SKM-1 (cell line): Measurements from ENCODE around the gene KIAA1671.

Experiments used
- DNase-seq: peaks from one replicate; lab custom pipeline; 2025; ENCODE audit not compliant: unreplicated experiment; lab: John Stamatoyannopoulos, UW

Gene KIAA1671

DNA sequence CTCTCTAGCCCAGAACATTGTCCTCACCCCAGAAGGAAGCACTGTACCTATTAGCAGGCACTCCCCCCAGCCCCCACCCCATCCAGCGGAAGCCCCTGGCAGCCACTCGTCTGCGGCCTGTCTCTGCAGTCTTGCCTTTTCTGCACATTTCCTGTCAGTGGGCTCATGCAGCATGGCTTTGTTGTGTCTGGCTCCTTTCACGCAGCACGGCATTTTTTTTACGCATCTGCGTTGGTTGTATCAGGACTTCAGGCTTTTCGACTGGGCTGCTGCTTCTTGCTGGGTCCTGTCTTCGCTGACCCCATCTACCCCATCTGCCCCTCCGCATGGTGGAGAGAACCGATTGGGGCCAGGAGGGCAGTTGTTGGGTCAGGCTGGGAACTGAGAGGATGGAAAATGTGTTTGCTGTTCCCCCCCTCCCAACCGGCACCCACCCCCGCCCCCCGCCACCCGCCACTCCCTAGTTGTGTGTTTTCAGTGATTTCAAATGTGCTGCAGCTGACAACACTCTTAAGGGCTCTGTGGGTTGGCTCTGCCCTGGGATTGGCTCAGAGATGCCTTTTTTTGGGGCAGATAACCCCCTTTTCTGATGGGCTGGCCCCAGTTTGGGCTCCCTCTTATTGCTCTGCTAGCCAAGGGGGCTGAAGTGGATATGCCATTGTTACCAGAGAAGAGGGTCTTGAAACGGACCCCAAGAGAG is 110.0 kb downstream of the KIAA1671 start:
- DNase-seq, result no peak

DNA sequence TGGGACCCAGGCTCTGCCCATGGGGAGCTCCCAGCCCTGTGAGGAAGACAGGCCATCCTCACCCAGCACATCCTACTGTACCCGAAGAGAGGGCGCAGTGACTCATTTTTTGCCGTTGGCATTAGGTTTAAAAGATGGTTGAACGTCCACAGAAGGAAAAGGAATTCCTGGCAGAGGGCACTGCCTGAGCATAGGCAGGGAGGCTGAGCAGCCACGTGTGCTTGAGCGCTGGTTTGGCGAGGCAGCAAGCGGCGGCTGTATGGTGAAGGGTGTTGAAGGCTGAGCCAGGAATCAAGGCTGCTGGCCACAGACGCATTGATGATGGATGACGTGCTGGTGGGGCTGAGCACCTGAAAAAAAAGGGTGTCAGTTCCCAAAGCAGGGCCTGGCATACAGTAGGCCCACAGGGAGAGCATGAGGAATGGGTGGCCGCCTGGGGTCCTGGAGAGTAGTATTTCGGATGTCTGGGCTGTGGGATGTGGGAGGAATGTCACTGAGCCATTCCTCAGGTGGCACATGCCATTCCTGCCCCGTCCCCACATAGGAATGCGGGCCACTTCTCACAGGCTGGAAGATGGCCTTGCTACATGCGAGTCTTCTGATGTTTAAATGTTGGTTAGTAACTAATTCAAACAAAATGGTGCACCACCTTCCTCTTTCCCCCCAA is 112.5 kb downstream of the KIAA1671 start:
- no peak for DNase-seq

- no peak for DNase-seq
Measured at GRCh38 chr22:25066861-25067435, 114.4 kb downstream of the KIAA1671 start.

- no peak for DNase-seq
Measured at GRCh38 chr22:25067851-25068421, 115.4 kb downstream of the KIAA1671 start.

DNA sequence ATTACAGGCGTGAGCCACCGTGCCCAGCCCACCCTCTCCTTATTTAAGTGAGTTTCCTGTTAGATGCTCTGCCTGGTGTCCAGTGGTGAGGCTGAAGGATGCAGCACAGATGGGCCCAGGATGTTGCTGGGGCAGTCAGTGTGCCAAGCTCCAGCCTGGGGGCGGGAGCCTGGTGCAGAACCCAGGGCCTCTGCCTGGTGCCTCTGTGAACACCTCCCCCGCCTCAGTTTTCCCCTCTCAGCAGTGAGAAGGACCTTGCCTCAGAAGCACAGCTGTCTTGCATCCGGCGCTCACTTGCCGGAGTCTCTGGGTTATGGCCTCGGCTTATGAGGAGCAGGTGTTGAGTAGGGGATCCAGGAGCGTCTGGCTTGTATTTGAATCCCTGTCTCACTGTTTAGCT is 116.2 kb downstream of the KIAA1671 start:
- no peak for DNase-seq

GRCh38 chr22:25069426-25069757 is 116.9 kb downstream of the KIAA1671 start:
- DNase-seq, result no peak

- no peak for DNase-seq
Measured at GRCh38 chr22:25069758-25070481, 117.4 kb downstream of the KIAA1671 start.

GRCh38 chr22:25070956-25071355 is 118.4 kb downstream of the KIAA1671 start:
- DNase-seq, result no peak

DNA sequence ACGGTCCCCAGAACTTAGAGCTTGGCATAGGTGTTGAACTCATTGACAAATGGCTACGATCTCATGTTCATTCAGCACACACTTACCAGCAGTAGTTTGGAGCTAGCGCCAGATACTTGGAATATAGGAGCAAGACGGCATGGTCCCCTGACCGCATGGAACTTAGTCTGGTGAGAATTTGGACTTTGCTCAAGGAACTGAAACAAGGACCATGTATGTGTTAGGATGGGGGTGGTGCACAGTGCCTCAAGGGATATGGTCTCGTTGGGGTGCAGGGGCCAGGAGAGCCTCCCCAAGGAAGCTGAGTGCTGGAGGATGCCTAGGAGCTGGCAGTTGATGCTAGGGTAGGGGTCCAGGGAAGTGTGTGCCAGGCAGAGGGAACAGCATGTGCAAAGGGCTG is 119.2 kb downstream of the KIAA1671 start:
- DNase-seq, result no peak

DNA sequence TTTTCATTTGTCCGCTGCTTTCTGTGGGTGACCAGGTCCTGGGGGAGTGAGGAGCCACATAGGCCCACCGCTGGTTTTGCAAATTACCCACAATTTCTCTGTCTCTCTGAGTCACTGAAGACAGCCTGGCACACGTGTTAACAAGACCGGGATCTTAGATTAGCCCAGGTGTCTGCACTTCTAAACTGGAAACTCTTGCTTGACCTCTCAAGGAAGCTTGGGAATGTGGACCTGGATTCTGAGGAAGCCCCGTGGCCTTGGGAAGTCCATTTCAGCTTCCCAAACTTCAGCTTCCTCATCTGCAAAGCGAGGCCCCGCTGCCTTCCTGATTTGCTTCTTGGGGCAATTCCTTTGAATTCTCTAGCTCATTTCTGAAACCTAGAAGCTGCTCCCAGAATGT is 119.9 kb downstream of the KIAA1671 start:
- DNase-seq, result no peak

DNA sequence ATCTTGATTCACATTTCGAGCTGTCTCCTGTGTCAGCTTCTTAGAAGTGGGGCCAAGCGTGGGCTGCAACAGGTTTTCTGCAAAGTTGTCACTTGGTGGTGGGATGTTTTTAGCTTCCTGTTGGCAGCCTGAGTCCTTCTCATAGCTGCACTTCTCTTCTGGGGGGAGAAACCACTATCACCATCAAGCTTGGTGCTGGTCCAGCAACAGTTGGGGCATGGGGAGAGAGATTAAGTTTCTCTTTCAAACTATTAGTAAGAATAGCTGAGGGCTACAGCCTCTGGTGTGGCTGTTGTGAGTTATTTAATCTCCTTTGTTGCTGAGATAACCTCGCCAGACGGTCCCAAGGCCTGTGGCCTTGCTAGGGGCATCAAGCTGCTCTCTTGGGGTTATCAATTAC is 123.8 kb downstream of the KIAA1671 start:
- no peak for DNase-seq

DNA sequence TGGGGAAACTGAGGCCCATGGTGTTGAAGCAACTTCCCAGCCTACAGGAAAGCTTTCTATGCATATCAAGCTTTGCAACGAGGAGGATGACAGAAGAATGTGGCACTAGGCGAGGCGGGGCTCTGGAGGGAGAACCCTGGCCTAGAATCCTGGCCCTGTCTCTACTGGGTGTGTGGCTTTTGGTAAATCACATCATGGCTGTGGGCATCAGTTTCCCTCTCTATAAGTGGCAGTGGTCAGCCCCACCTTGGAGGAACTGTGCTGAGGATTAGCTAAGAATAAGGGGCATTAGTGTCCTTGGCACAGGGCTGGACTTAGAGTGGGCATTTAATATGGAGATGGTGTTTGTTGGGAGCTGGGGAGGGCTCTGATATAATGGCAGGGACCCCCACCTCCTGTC is 124.5 kb downstream of the KIAA1671 start:
- no peak for DNase-seq

- DNase-seq, result no peak
Measured at GRCh38 chr22:25077964-25078363, 125.4 kb downstream of the KIAA1671 start.

GRCh38 chr22:25078591-25078990 is 126.1 kb downstream of the KIAA1671 start:
- no peak for DNase-seq

DNA sequence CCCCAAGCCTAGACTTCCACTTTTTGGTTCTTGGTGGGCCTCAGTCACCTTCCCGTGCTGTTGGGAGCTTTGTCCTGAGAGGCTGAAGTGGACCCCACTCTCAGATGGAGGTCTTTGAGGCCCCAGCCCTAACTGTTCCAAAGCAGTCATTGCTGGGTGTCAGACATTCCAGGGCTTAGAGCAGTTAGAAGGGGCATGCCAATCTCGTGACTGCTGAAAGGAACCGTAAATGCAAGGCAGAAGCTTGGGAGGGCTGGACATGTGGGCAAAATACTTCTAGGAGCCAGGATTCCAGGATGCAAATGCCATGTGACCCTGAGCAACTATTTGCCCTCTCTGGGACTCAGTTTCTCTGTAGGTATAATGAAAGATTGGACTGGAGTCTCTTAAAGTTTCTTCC is 128.3 kb downstream of the KIAA1671 start:
- DNase-seq, result no peak

DNA sequence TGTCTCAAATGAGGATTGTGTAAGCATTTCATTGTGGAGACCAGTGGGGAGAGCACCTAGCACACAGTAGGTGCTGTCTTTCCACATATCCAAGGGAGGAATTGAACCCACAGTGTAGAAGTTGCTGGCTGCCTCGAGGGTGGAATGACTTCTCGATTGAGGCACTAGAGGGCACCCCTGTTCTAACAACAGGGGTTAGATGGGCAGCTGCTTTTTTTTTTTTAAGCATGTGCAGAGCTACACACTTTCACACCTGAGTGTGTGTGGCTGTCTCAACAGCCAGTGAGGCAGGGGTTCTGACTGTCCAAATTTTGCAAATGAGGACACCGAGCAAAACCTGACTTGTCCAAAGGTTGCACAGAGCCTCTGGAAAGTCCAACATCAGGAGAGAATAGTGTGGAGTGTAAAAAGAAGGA is 128.9 kb downstream of the KIAA1671 start:
- no peak for DNase-seq

GRCh38 chr22:25082096-25082495 is 129.6 kb downstream of the KIAA1671 start:
- DNase-seq, result no peak

DNA sequence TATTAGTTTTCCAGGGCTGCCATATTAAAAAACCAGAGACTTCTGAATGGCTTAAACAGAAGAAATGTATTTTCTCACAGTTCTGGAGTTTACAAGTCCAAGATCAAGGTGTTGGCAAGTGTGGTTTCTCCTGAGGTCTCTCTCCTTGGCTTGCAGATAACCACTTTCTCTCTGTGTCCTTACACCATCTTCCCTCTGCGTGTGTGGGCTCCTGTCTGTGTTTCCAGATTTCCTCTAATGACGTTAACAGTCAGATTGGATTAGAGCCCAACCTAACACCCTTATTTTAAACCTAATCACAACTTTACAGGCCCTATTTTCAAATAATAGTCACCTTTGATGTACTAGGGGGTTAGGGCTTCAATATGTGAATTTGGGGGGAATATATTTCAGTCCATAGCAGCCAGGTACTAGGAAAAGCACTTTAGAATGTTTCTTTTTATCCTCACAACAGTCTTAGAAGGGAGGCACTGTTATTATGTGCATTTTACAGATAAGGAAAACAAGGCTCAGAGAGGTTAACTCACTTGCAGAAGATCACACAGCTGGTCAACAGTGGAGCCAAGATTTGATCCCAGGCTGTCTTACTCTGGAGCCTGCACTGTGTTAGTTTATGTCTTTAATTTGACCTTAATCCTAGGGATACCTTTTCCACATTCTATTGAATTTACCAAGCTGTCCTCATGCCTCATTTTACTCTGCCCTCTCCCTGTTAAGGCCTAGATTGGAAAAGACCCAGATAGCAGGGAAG is 130.7 kb downstream of the KIAA1671 start:
- DNase-seq, result no peak

DNA sequence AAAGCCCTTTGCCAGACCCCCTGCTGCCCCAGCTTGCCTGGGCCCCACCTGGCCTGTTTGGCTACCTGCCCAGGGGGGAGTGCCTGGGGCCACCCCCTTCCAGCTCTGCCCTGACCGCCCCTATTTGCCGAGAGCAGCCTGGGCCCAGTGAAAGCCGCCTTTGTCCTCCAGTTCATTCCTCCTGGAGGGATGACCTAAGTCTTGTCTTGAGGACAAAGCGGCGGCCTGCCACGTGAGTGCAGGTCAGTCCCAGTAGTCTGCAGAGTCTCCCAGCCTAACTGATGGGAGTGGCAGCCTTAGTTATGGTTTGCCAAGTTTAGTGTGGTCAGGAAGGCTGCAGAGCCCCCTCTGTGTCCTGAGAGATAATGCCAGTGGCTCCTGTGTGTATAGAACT is 131.3 kb downstream of the KIAA1671 start:
- no peak for DNase-seq

GRCh38 chr22:25084405-25085107 is 132.0 kb downstream of the KIAA1671 start:
- no peak for DNase-seq
